Ishikawa (cell line): Measurements from ENCODE around the gene PRKAG1.

Experiments
- CEBPB ChIP-seq: IDR thresholded peaks from 2 replicates; pipeline ENCODE4 v1.6.1; 2012
- CREB1 ChIP-seq: IDR thresholded peaks from 2 replicates; pipeline ENCODE4 v1.6.1; 2012; ENCODE audit warnings: low read depth
- EGR1 ChIP-seq: IDR thresholded peaks from 2 replicates; pipeline ENCODE4 v1.6.1; 2012
- EP300 ChIP-seq: IDR thresholded peaks from 2 replicates; pipeline ENCODE4 v1.6.1; 2012; ENCODE audit warnings: borderline replicate concordance
- FOXM1 ChIP-seq: IDR thresholded peaks from 2 replicates; pipeline ENCODE4 v1.6.1; 2012; ENCODE audit warnings: low read depth, borderline replicate concordance
- MAX ChIP-seq: IDR thresholded peaks from 2 replicates; pipeline ENCODE4 v1.6.1; 2012
- NFIC ChIP-seq: IDR thresholded peaks from 2 replicates; pipeline ENCODE4 v1.6.1; 2012
- RAD21 ChIP-seq: IDR thresholded peaks from 2 replicates; pipeline ENCODE4 v1.6.1; 2012; ENCODE audit warnings: low read depth
- TAF1 ChIP-seq: IDR thresholded peaks from 2 replicates; pipeline ENCODE4 v1.6.1; 2012; ENCODE audit warnings: low read depth, mild to moderate bottlenecking
- TCF12 ChIP-seq: IDR thresholded peaks from 2 replicates; pipeline ENCODE4 v1.6.1; 2012; ENCODE audit warnings: low read depth
- TEAD4 ChIP-seq: IDR thresholded peaks from 2 replicates; pipeline ENCODE4 v1.6.1; 2012
- YY1 ChIP-seq: IDR thresholded peaks from 2 replicates; pipeline ENCODE4 v1.6.1; 2012; ENCODE audit warnings: low read depth
- ZBTB7A ChIP-seq: IDR thresholded peaks from 2 replicates; pipeline ENCODE4 v1.6.1; 2012; ENCODE audit warnings: low read depth
- TF ChIP-seq, protein P1 (sequence below): IDR thresholded peaks from 2 replicates; pipeline ENCODE4 v1.6.1; 2012; ENCODE audit warnings: low read depth, mild to moderate bottlenecking
- TF ChIP-seq, protein P2 (sequence below): IDR thresholded peaks from 2 replicates; pipeline ENCODE4 v1.6.1; 2012

The PRKAG1 gene

DNA sequence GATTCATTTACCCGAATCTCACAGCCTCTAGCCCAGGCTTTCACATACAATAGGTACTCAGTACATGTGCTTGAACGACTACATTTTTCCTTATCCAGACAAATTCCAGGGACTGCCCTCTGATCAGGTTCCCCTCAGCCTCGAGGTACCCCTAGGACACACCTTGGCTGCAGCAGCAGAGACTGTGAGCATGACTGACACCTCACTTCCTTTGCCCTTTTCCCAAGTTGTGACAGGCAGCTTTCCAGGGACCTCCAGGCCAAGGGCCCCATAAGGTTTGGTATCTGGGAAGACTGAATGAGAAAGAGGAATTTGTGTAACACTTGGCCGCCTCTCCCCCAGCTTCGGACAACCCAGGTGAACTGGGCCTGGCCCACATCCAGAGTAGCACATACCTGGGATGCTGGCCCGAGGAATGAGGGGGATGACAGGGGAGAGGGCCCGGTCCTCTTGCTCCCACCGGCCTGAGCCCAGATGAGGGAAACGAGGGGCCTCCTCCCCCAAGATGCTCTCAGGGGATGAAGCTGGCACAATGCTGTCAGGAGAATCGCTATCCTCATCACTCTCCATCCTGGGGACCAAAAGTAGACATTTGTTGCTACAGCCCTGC is 10.2 kb upstream of the PRKAG1 start:
- TF ChIP-seq, protein P1, sequence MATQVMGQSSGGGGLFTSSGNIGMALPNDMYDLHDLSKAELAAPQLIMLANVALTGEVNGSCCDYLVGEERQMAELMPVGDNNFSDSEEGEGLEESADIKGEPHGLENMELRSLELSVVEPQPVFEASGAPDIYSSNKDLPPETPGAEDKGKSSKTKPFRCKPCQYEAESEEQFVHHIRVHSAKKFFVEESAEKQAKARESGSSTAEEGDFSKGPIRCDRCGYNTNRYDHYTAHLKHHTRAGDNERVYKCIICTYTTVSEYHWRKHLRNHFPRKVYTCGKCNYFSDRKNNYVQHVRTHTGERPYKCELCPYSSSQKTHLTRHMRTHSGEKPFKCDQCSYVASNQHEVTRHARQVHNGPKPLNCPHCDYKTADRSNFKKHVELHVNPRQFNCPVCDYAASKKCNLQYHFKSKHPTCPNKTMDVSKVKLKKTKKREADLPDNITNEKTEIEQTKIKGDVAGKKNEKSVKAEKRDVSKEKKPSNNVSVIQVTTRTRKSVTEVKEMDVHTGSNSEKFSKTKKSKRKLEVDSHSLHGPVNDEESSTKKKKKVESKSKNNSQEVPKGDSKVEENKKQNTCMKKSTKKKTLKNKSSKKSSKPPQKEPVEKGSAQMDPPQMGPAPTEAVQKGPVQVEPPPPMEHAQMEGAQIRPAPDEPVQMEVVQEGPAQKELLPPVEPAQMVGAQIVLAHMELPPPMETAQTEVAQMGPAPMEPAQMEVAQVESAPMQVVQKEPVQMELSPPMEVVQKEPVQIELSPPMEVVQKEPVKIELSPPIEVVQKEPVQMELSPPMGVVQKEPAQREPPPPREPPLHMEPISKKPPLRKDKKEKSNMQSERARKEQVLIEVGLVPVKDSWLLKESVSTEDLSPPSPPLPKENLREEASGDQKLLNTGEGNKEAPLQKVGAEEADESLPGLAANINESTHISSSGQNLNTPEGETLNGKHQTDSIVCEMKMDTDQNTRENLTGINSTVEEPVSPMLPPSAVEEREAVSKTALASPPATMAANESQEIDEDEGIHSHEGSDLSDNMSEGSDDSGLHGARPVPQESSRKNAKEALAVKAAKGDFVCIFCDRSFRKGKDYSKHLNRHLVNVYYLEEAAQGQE = no peak
- TF ChIP-seq, protein P2, sequence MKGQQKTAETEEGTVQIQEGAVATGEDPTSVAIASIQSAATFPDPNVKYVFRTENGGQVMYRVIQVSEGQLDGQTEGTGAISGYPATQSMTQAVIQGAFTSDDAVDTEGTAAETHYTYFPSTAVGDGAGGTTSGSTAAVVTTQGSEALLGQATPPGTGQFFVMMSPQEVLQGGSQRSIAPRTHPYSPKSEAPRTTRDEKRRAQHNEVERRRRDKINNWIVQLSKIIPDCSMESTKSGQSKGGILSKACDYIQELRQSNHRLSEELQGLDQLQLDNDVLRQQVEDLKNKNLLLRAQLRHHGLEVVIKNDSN = no peak
- TF ChIP-seq TCF12 = no peak
- no peak for TF ChIP-seq EGR1
- no peak for TF ChIP-seq ZBTB7A
- no peak for TF ChIP-seq CEBPB
- TF ChIP-seq RAD21 = no peak
- no peak for TF ChIP-seq NFIC
- no peak for TF ChIP-seq TEAD4
- TF ChIP-seq MAX = no peak
- TF ChIP-seq YY1 = no peak
- TF ChIP-seq FOXM1 = no peak
- TF ChIP-seq TAF1 = no peak
- no peak for TF ChIP-seq EP300
- no peak for TF ChIP-seq CREB1

DNA sequence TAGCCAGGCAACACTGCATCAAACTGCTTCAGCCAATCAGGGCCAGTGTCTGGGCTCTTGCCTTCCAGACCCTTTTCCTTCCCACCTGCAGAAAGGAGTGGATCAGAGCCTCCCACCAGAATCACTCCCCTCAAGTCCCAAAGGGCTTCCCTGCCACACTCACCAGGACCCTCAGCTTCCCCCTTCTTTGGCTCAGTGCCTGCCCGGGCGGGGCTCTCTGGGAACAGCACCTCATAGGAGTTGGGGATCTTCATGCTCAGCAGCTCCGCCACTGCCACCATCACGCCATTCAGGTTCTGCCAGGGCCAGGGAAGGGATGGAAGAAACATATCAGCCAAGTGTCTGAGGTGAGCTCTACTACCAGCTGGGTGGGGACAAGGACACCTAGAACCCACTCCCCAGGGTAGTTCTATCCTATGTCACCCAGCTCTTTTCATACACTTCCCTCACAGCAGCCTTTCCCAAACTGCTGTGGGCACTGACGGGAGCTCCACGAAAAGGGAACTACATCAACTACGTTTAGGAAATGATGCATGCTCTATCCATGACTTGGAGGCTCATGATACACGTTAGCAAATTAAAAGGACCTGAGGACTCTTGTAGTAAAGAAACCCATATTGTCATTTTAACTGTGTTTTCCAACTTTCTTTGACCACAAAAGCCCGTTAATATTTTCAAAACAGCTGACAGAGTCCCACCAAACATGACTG is 9.4 kb upstream of the PRKAG1 start:
- no peak for TF ChIP-seq EGR1
- no peak for TF ChIP-seq NFIC
- no peak for TF ChIP-seq CREB1
- no peak for TF ChIP-seq MAX
- no peak for TF ChIP-seq CEBPB
- TF ChIP-seq RAD21 = no peak
- TF ChIP-seq, protein P2 = no peak
- TF ChIP-seq TEAD4 = no peak
- no peak for TF ChIP-seq ZBTB7A
- no peak for TF ChIP-seq YY1
- TF ChIP-seq TCF12 = no peak
- TF ChIP-seq EP300 = no peak
- TF ChIP-seq TAF1 = no peak
- TF ChIP-seq, protein P1 = no peak
- no peak for TF ChIP-seq FOXM1

- TF ChIP-seq EP300 = no peak
- TF ChIP-seq NFIC = no peak
- TF ChIP-seq TAF1 = no peak
- TF ChIP-seq, protein P1 = no peak
- TF ChIP-seq EGR1 = no peak
- TF ChIP-seq CREB1 = no peak
- TF ChIP-seq FOXM1 = no peak
- TF ChIP-seq TEAD4 = no peak
- TF ChIP-seq TCF12 = no peak
- no peak for TF ChIP-seq CEBPB
- TF ChIP-seq, protein P2 = no peak
- TF ChIP-seq ZBTB7A = no peak
- no peak for TF ChIP-seq RAD21
- TF ChIP-seq YY1 = no peak
- no peak for TF ChIP-seq MAX
Measured at GRCh38 chr12:49026678-49027480, 8.3 kb upstream of the PRKAG1 start.
